Mucosa of descending colon (tissue), 3 donors: ENCODE data around the gene TIAM2. TPM values are rescaled to one million over a fixed set of nuclear protein-coding genes. Genes with fewer than 3 reads are reported as not detected.

Source experiments
- ATAC-seq: fragments of 200-7000 bp; cut with Tn5 transposase; one replicate; pipeline ENCODE4 v1.9.1; 2020; ENCODE audit warnings: mild to moderate bottlenecking, moderate library complexity
- DNase-seq, 3 donors: peaks; one replicate each; pipeline ENCODE4 v3.0.0-alpha.2; 2020
- H3K36me3 ChIP-seq: fragments of 200-600 bp; one replicate; pipeline ENCODE4 v1.8.0; 2021; ENCODE audit warnings: low read depth, mild to moderate bottlenecking
- H3K4me1 ChIP-seq: fragments of 200-600 bp; one replicate; pipeline ENCODE4 v1.8.0; 2021; ENCODE audit warnings: low read depth, mild to moderate bottlenecking
- H3K4me3 ChIP-seq: fragments of 200-600 bp; one replicate; pipeline ENCODE4 v1.8.0; 2021; ENCODE audit warnings: mild to moderate bottlenecking
- H3K9me3 ChIP-seq: fragments of 200-600 bp; one replicate; pipeline ENCODE4 v1.8.0; 2021; ENCODE audit warnings: mild to moderate bottlenecking
- intact Hi-C, 2 donors: fragments of 100-400 bp; cut with DNase I in 1 of 2; cut with micrococcal nuclease in 1 of 2; formaldehyde crosslinking; loops; one replicate each; pipeline versions ENCODE4 v1.11.0 to v1.11.1; 2022; cut with DNase I, micrococcal nuclease
- total RNA-seq, 3 donors: library from RNA; stranded (reverse); fragmentation: NEBNext Ultra II Directional in 2 of 3; extraction: Animal tissue kit (Norgen Biotek cat#: 25700) in 2 of 3; gene quantifications; one replicate each; pipeline versions ENCODE4 v1.2.1 to v1.2.4, GENCODE V29; 2021 to 2023
- TF ChIP-seq, protein P1 (sequence below): fragments of 200-600 bp; IDR thresholded peaks from one replicate; pipeline ENCODE4 v1.8.0; 2022; ENCODE audit warnings: antibody characterized with exemption, mild to moderate bottlenecking
- donor health status: DM: no; HTN: no; CAD: no; lungs with moderate emphysema.
- donor health status: DM: no; HTN: no; CAD: no.
- donor health status: DM: no; HTN: yes; CAD: no.

TIAM2 gene
- total RNA-seq, 3 donors from 2014 or later = 4.2 to 12.2 (median 9.8) TPM

DNA sequence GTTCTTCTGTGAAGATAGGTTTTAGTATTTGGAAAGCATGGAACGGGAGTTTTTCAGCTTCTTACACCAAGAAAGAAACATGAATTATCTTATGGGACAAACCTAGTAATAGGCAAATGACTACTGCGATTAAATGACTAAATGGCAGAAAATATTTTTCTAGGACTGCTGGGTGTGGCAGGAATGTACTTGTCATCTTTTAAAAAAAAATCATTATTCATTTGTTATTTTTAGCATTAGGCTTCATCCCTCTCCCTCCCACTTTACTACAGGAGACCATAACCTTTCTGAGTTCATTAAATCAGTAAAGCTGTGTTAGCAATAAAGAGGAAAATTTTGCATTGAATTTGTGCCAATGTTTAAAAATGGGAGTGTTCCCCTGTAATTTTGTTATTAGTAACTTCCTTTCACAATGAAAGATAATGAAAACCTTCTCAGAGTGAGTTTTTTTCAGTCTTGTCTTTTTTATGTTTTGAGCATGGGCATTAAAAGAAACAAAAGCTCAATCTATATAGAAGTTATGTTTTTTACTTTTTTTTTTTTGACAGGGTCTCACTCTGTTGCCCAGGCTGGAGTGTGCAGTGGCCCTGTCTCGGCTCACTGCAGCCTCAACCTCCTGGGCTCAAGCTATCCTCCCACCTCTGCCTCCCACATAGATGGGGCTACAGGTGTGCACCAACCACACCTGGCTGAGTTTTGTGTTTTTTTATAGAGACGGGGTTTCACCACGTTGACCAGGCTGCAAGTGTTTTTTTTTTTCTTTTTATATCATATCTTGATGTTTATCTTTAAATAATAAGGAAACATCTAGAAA lies 163.1 kb downstream of the TIAM2 start:
- no peaks in the 10 kb centered on the region for H3K36me3 ChIP-seq
- TF ChIP-seq, protein P1, sequence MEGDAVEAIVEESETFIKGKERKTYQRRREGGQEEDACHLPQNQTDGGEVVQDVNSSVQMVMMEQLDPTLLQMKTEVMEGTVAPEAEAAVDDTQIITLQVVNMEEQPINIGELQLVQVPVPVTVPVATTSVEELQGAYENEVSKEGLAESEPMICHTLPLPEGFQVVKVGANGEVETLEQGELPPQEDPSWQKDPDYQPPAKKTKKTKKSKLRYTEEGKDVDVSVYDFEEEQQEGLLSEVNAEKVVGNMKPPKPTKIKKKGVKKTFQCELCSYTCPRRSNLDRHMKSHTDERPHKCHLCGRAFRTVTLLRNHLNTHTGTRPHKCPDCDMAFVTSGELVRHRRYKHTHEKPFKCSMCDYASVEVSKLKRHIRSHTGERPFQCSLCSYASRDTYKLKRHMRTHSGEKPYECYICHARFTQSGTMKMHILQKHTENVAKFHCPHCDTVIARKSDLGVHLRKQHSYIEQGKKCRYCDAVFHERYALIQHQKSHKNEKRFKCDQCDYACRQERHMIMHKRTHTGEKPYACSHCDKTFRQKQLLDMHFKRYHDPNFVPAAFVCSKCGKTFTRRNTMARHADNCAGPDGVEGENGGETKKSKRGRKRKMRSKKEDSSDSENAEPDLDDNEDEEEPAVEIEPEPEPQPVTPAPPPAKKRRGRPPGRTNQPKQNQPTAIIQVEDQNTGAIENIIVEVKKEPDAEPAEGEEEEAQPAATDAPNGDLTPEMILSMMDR = no peak
- H3K4me1 ChIP-seq = peaks cover 7% of the 10 kb centered on the region
- DNase-seq (no peak), ATAC-seq (no peak)
- no peaks in the 10 kb centered on the region for H3K9me3 ChIP-seq
- no peak overlapping the region for H3K4me3 ChIP-seq
- intact Hi-C loops = no loop called here

GRCh38 chr6:155162682-155163081 lies 167.6 kb downstream of the TIAM2 start:
- Histone ChIP-seq H3K9me3 (no peaks in the 10 kb centered on the region), H3K4me3 (no peak overlapping the region), H3K4me1 (no peaks in the 10 kb centered on the region), H3K36me3 (no peaks in the 10 kb centered on the region)
- no peak for ATAC-seq
- TF ChIP-seq, protein P1 = no peak
- intact Hi-C loops = no loop called here
- DNase-seq = no peak

DNA sequence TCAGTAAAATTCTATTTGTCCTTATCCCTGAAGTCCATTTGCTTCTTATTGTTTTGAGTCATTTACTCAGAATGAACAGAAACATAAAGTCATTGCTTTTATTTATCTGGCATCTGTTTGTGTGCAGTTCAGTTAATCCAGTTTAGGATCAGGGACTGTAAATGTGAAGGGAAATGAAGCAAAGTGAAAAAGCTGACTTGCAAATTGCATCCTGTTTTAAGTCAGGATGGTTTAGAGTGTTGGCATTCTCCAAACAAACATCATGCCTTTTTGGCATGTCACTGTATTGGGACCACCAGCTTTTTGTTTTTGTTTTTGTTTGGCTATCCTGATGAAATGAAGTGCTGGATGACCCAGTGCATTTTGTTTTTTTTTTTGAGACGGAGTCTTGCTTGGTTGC lies 168.5 kb downstream of the TIAM2 start:
- no peaks in the 10 kb centered on the region for H3K4me1 ChIP-seq
- no peaks in the 10 kb centered on the region for H3K36me3 ChIP-seq
- intact Hi-C loops = no loop called here
- TF ChIP-seq, protein P1 = no peak
- no peak for ATAC-seq
- no peak overlapping the region for H3K4me3 ChIP-seq
- no peak for DNase-seq
- H3K9me3 ChIP-seq = no peaks in the 10 kb centered on the region

- TF ChIP-seq, protein P1 = no peak
- DNase-seq = no peak
- Histone ChIP-seq H3K36me3 (no peaks in the 10 kb centered on the region), H3K4me3 (no peak overlapping the region), H3K9me3 (no peaks in the 10 kb centered on the region), H3K4me1 (no peaks in the 10 kb centered on the region)
- intact Hi-C loops = no loop called here
- no peak for ATAC-seq
These were observed 170.1 kb downstream of the TIAM2 start for GRCh38 chr6:155165029-155165710.

GRCh38 chr6:155170519-155170918 lies 175.4 kb downstream of the TIAM2 start:
- Histone ChIP-seq H3K36me3 (no peaks in the 10 kb centered on the region), H3K4me3 (no peak overlapping the region), H3K4me1 (peaks cover 5% of the 10 kb centered on the region), H3K9me3 (no peaks in the 10 kb centered on the region)
- TF ChIP-seq, protein P1 = no peak
- DNase-seq (no peak), ATAC-seq (no peak)
- intact Hi-C loops = loop anchor here in 1 of 2 donors (10.0 kb wide), 1 partner anchor 236 kb away; no protein-coding TSS in a partner anchor
